Measurements from ENCODE around the gene CACNA2D1. TPM values are rescaled to one million over a fixed set of nuclear protein-coding genes. Genes with fewer than 3 reads are reported as not detected.

CACNA2D1 gene
- total RNA-seq, 1 experiment from 2014 or later: 0.27 TPM

DNA sequence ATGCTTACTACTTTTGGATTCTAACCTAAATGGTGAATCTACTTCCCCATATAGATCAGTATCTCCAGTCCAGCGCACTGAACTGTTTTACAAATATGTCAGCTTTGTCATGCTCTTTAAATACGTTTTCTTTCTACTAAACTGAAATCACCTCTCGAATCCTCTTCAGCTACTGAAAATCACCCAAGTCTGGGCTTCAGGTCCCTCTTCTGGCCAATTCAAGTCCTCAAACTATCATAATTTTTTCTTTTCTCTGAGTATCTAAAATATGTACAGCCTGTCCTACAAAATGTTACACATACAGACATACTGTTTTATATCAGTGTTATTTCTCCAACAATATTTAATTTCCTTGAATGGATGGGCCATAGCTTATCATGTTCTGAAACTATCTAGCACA, 84.2 kb downstream of the CACNA2D1 start (continued):
- TF ChIP-seq POLR2A (IDR thresholded peaks at IDR 0.05; ENCODE audit: borderline replicate concordance, extremely low read depth, insufficient read depth, insufficient read length) (no peak), SIN3A (IDR thresholded peaks at IDR 0.05; ENCODE audit: low read depth) (no peak), ZNF274 (IDR thresholded peaks at IDR 0.05; ENCODE audit: low read depth, low read length) (no peak), YY1 (IDR thresholded peaks at IDR 0.05; ENCODE audit: extremely low read depth, insufficient replicate concordance, low read depth, low read length) (no peak)

DNA sequence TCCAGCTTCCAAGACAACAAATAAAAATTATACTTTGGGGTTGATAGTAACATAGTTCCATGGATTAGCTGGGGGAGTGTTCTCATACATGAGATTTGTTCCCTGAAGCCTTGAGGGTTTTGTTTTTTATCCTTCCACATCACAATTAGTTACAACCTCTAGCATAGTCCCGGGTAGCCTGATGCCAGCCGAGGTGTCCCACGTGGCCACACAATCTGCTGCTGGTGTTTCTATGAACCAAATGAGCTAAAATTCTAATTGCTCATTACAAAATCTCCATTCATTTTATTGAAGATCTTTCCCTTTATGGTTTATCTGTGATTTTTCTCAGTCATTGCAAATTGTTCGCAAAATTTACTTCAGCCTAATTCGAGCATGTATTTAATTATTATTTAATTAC, 84.7 kb downstream of the CACNA2D1 start:
- Histone ChIP-seq H2AFZ (ENCODE audit: low read depth, low read length, poor library complexity, severe bottlenecking) (no peak overlapping the region), H3K9ac (ENCODE audit: low read length) (no peak overlapping the region), H3K4me3 (replicated peaks in 1 of 2; ENCODE audit: low read depth in 1 of 2, low read length in 2 of 2) (no peak overlapping the region), H3K4me2 (ENCODE audit: low read length) (no peak overlapping the region), H3K79me2 (ENCODE audit: insufficient read depth, low read length) (no peaks in the 10 kb centered on the region), H3K27me3 (ENCODE audit: insufficient read depth, low read length) (no peaks in the 10 kb centered on the region), H3K9me2 (ENCODE audit: insufficient read depth) (no peaks in the 10 kb centered on the region), H3K27ac (ENCODE audit: low read depth, low read length) (no peak overlapping the region), H3K36me3 (ENCODE audit: control insufficient read depth in 1 of 2, insufficient read depth in 2 of 2, low read length in 2 of 2) (no peaks in the 10 kb centered on the region), H3K4me1 (ENCODE audit: control insufficient read depth in 1 of 2, insufficient read depth in 2 of 2, low read length in 2 of 2) (no peaks in the 10 kb centered on the region), H3K9me3 (ENCODE audit: control insufficient read depth in 1 of 2, insufficient read depth in 1 of 2, low read depth in 1 of 2, low read length in 2 of 2) (no peaks in the 10 kb centered on the region), H4K20me1 (ENCODE audit: insufficient read depth) (no peaks in the 10 kb centered on the region)
- BruUV-seq (replicated peaks): no TSS peak
- ChIA-PET CTCF (no interaction called here), RAD21 (ENCODE audit: low non-redundant PET in 1 of 2, low total read pairs in 2 of 2, uncharacterized antibody in 2 of 2, unreplicated experiment in 2 of 2) (no interaction called here), POLR2A (no interaction called here)
- DNase-seq (ENCODE audit: low read depth, low spot score) (no peak), ATAC-seq (no peak)
- TF ChIP-seq POLR2A (IDR thresholded peaks at IDR 0.05; ENCODE audit: borderline replicate concordance, extremely low read depth, insufficient read depth, insufficient read length) (no peak), TCF7L2 (IDR thresholded peaks at IDR 0.05; ENCODE audit: borderline replicate concordance, extremely low read depth, insufficient read depth, insufficient read length) (no peak), SP1 (IDR thresholded peaks at IDR 0.05; ENCODE audit: low read depth) (no peak), EZH2 (IDR thresholded peaks at IDR 0.05) (no peak)
- TF ChIP-seq, protein P1, sequence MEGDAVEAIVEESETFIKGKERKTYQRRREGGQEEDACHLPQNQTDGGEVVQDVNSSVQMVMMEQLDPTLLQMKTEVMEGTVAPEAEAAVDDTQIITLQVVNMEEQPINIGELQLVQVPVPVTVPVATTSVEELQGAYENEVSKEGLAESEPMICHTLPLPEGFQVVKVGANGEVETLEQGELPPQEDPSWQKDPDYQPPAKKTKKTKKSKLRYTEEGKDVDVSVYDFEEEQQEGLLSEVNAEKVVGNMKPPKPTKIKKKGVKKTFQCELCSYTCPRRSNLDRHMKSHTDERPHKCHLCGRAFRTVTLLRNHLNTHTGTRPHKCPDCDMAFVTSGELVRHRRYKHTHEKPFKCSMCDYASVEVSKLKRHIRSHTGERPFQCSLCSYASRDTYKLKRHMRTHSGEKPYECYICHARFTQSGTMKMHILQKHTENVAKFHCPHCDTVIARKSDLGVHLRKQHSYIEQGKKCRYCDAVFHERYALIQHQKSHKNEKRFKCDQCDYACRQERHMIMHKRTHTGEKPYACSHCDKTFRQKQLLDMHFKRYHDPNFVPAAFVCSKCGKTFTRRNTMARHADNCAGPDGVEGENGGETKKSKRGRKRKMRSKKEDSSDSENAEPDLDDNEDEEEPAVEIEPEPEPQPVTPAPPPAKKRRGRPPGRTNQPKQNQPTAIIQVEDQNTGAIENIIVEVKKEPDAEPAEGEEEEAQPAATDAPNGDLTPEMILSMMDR (IDR thresholded peaks at IDR 0.05 in 2 of 3, conservative IDR thresholded peaks at IDR 0.05 in 1 of 3; ENCODE audit: borderline replicate concordance in 1 of 3, insufficient read depth in 1 of 3, low read depth in 2 of 3, low read length in 2 of 3): no peak
- intact Hi-C loops (cut with micrococcal nuclease): no loop called here

Data from HCT116 (cell line).